NOMO-1 treated with DMSO at 0.1 percent for 48 hours (cell line): ENCODE data around the gene TNS2.
"Not testable (repeated sequence)": the region's sequence is repeated elsewhere in the genome, so short reads cannot be mapped to it uniquely, and the experiment has no call there.

Experiments
- DNase-seq: peaks from one replicate; lab custom pipeline; 2025; ENCODE audit not compliant: unreplicated experiment; lab: John Stamatoyannopoulos, UW

Gene TNS2

GRCh38 chr12:53049571-53050318 lies at the start of gene TNS2:
TSS of gene TNS2 (plus strand) at chr12:53050065. CDS start at chr12:53050186, 121 bp downstream.
- DNase-seq, result no peak

GRCh38 chr12:53004178-53004577 lies 45.7 kb upstream of the TNS2 start:
- no peak for DNase-seq

GRCh38 chr12:53004582-53004981 lies 45.3 kb upstream of the TNS2 start:
- no peak for DNase-seq

DNA sequence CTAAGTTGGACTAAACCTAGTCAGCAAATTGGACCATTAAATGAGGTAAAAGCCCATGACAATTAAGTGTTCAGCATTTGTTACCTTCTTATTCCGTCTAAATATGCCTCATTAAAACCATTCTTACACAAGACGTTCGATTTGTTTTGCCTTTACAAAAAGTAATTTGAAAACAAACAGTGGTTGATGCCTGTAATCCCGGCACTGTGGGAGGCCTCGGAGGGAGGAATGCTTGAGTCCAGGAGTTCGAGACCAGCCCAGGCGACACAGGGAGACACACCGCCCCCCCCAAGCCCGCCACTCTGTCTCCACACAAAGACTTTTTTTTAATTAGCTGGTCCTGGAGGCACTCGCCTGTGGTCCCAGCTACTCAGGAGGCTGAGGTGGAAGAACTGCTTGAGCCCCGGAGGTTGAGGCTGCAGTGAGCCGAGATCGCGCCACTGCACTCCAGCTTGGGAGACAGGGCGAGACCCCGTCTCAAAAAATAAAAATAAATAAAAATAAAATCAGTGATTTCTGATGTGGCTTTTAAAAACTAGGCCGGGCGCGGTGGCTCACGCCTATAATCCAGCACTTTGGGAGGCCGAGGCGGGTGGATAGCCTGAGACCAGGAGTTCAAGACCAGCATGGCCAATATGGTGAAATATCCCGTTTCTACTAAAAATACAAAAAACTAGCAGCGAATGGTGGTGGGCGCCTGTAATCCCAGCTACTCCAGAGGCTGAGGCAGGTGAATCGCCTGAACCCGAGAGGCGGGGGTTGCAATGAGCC lies 44.5 kb upstream of the TNS2 start:
- no peak for DNase-seq

DNA sequence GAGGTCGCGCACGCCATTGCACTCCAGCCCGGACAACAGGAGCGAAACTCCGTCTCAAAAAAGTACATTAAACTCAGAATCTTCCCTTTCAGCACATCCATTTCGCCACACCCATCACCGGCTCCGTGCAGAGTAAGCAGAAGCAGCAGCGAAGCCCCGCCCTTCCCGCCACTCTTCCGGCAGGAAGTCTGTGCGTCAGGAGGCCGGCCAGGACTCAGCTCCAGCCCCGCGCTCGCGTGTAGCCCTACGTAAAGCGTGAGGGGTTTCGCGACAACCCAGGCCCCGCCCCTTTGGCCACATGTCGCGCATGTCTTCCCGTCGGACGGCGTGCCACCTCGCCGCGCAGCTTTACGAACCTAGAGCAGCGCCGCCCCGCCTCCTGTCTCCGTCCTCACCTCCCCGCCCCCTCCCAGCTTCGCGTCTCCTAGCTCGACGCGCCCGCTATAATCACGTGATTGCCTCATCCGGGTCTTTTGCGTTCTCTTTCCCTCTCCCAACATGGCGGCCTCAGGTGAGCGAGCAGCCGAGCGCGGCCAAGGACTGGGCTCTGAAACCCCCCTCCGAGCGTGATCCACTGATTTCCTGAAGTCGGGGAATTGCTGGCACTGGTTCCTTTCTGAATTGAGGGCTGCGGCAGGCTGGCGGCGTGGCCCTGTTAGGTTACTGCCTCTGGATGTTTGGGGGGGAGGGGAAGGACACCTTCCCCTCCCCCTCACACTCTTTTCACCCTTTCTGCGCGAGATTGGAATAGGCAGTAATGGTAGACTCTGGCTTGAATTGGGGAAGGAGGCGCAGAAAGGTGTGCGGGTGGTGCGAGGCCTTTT lies 43.7 kb upstream of the TNS2 start, which contains the start of gene EIF4B:
EIF4B (plus strand) TSS at position 471 of the 824 bp plus-strand sequence; CDS start at position 499, 28 bp downstream.
- peak; percentile 100 for DNase-seq

GRCh38 chr12:53006810-53007309 lies 43.0 kb upstream of the TNS2 start:
- peak; percentile 79 for DNase-seq

GRCh38 chr12:53007343-53007742 lies 42.5 kb upstream of the TNS2 start:
- DNase-seq, result no peak

DNA sequence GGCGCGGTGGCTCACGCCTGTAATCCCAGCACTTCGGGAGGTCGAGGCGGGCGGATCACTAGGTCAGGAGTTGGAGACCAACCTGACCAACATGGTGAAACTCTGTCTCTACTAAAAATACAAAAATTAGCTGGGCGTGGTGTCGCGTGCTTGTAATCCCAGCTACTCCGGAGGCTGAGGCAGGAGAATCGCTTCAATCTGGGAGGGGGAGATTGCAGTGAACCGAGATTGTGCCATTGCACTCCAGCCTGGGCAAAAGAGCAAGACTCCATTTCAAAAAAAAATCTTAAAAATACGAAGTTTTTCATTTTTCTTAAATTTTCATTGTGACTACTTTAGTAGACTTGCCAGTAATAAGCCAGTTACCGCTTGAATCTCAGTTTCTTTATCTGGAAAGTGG lies 41.1 kb upstream of the TNS2 start:
- not testable (repeated sequence) for DNase-seq

DNA sequence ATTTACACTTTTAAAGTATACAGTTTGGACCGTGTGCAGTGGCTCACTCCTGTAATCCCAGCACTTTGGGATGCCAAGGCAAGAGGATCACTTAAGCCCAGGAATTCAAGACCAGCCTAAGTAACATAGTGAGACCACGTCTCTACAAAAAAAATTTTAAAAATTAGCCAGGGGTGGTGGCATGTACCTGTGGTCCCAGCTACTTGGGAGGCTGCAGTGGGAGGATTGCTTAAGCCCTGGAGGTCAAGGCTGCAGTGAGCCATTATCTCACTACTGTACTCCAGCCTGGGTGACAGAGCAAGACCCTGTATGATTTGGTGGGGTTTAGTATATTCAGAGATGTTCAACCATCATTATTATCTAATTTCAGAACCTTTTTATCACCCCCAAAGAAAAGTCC lies 38.9 kb upstream of the TNS2 start:
- DNase-seq, result no peak

DNA sequence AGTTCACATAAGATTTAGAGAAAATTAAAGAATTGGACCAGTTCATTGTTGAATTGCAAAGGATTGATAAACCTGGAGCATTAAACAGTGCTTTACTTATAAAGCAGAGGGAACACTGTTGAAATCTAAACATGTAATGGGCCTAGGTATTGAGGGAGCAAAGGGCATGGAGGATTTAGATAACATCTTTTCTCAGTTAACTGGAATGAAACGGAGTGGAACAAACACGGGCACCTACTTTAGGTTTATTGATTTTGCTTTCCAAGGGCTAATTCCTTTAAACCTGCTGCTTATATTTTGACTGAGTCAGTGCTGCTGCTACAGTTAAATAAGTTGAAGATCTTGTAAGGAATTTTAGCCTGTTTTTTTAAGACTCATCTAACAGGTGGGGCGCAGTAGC lies 38.0 kb upstream of the TNS2 start:
- DNase-seq, result no peak

- no peak for DNase-seq
Observed at GRCh38 chr12:53012928-53013327, 36.9 kb upstream of the TNS2 start.

GRCh38 chr12:53014709-53015108 lies 35.2 kb upstream of the TNS2 start:
- no peak for DNase-seq

- DNase-seq, result no peak
Observed at GRCh38 chr12:53025250-53025649, 24.6 kb upstream of the TNS2 start.

DNA sequence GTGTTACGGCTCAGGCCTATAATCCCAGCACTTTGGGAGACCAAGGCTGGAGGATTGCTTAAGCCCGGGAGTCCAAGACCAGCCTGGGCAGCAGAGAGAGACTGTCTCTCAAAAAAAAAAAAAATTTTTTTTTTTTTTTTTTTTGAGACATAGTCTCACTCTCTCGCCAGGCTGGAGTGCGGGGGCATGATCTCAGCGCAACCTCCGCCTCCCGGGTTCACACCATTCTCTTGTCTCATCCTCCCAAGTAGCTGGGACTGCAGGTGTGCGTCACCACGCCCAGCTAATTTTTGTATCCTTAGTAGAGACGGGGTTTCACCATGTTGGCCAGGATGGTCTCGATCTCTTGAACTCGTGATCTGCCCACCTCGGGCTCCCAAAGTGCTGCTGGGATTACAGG lies 22.9 kb upstream of the TNS2 start:
- DNase-seq, result not testable (repeated sequence)

DNA sequence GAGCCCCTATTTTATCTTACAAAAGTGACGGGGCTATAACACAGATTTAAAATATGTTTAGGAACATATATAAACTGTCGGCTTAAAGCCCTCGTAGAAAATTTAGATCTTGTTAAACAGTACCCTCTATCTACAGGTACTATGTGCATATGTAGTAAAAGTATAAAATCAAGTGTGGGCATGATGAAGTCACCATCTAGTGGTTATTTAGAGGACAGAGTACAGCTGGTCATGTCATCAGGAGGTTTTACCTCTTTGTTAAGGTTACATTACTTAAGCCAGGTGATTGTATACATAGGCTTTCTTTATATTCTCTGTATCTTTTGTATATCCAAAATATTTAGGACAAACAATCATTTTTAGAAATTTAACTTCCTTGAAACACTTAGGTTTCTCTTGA lies 18.2 kb upstream of the TNS2 start:
- DNase-seq, result no peak

DNA sequence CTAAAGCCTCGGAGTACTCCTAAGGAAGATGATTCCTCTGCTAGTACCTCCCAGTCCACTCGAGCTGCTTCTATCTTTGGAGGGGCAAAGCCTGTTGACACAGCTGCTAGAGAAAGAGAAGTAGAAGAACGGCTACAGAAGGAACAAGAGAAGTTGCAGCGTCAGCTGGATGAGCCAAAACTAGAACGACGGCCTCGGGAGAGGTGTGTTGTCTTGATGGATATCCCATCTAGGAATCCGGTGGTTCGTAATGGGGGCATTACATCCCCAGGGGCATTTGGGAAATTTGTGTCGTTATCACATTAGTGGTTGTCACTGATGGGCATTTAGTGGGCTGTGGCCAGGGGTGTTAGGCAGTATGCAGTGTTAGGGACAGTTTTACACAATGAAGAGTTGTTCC lies 16.0 kb upstream of the TNS2 start:
- not testable (repeated sequence) for DNase-seq

- DNase-seq, result no peak
Observed at GRCh38 chr12:53034459-53034858, 15.4 kb upstream of the TNS2 start.

DNA sequence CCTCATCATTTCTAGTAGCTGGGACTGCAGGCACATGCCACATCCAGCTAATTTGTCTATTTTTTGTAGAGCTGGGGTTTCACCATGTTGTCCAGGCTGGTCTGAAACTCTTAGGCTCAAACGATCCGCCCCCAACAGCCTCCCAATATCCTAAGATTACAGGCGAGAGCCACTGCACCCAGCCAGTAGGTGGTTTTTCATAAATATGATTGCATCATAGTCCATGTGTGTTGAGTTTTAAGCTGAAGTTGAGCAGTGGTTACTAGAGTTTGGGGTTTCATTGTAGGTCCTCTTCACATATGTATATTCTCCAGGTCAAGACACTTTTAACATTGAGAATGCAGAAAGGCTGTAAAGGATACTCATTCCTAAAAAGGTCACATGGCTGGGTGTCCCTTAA lies 13.1 kb upstream of the TNS2 start:
- no peak for DNase-seq

GRCh38 chr12:53039851-53040250 lies 10.0 kb upstream of the TNS2 start:
- no peak for DNase-seq

DNA sequence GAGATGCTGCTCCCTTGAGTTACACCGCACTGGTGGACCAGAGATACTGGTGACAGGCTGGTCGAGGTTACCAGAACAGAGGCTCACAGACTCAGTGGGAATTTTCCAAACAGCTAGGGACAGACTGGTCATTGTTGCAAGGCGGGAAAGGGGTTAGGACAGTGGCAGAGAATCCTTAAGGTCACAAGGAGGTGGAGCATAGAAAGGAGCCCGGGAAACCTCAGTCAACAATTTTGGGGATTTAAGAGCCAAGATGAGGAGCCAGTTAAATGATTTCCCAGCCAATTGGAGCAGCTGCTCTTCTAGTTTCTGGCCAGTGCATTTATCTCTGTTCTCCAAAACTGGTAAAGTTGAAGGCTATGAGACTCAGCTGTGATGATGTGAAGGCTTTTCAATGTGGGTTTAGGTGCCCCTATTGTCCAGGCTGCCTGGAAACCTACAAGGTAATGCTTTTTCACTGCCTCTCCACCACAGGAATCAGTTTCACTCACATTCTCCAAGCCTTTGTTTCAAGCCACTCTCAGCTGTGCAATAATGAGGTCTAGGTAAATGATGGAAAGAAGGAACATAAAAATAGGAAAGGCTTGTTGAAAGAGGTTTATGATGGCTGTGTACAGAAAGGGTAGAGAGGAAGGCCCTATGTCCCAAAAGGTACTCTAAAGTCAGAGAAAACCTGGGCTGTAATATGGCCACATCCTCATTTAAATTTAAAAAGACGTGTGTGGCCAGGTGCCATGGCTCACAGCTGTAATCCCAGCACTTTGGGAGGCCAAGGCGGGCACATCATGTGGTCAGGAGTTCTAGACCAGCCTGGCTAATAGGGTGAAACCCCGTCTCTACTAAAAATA lies 7.0 kb upstream of the TNS2 start:
- no peak for DNase-seq
